ENCODE results near the gene VPS16.

The VPS16 gene

GRCh38 chr20:2859330-2860121 lies 19.0 kb downstream of the VPS16 start:
- TF ChIP-seq, protein P1, sequence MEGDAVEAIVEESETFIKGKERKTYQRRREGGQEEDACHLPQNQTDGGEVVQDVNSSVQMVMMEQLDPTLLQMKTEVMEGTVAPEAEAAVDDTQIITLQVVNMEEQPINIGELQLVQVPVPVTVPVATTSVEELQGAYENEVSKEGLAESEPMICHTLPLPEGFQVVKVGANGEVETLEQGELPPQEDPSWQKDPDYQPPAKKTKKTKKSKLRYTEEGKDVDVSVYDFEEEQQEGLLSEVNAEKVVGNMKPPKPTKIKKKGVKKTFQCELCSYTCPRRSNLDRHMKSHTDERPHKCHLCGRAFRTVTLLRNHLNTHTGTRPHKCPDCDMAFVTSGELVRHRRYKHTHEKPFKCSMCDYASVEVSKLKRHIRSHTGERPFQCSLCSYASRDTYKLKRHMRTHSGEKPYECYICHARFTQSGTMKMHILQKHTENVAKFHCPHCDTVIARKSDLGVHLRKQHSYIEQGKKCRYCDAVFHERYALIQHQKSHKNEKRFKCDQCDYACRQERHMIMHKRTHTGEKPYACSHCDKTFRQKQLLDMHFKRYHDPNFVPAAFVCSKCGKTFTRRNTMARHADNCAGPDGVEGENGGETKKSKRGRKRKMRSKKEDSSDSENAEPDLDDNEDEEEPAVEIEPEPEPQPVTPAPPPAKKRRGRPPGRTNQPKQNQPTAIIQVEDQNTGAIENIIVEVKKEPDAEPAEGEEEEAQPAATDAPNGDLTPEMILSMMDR (IDR thresholded peaks at IDR 0.05; ENCODE audit: control insufficient read depth, insufficient read depth, low read depth, low read length, missing control alignments): no peak
- DNase-seq (ENCODE audit: low read depth): no peak
- no peak overlapping the region for H3K4me3 ChIP-seq (ENCODE audit: control insufficient read depth, low read depth, low read length)

DNA sequence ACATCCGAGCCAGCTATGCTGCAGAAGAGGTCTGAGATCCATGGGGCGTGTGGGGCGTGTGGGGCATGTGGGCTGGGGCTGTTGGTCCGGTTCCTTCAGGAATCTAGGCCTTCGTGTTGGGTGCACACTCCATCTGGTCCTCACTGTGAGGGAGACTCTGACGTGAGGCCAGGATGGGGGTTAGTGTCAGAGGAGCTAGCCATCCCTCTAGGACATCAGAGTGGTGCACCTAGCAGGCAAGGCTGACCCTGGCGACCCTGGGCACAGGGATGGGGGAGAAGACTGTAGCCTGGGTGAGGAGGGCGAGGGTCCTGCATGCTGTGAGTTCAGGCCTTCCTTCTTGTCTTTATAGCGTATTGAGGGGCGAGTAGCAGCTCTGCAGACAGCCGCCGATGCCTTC lies 24.1 kb downstream of the VPS16 start:
- DNase-seq (ENCODE audit: low read depth): no peak
- no peak overlapping the region for H3K4me3 ChIP-seq (ENCODE audit: control insufficient read depth, low read depth, low read length)
- TF ChIP-seq, protein P1 (IDR thresholded peaks at IDR 0.05; ENCODE audit: control insufficient read depth, insufficient read depth, low read depth, low read length, missing control alignments): no peak

- TF ChIP-seq, protein P1 (IDR thresholded peaks at IDR 0.05; ENCODE audit: control insufficient read depth, insufficient read depth, low read depth, low read length, missing control alignments): no peak
- no peak for DNase-seq (ENCODE audit: low read depth)
- H3K4me3 ChIP-seq (ENCODE audit: control insufficient read depth, low read depth, low read length): no peak overlapping the region
These were observed 24.6 kb downstream of the VPS16 start for GRCh38 chr20:2865101-2865500.

- TF ChIP-seq, protein P1 (IDR thresholded peaks at IDR 0.05; ENCODE audit: control insufficient read depth, insufficient read depth, low read depth, low read length, missing control alignments): no peak
- no peak overlapping the region for H3K4me3 ChIP-seq (ENCODE audit: control insufficient read depth, low read depth, low read length)
- DNase-seq (ENCODE audit: low read depth): no peak
These were observed 25.1 kb downstream of the VPS16 start for GRCh38 chr20:2865630-2866029.

- H3K4me3 ChIP-seq (ENCODE audit: control insufficient read depth, low read depth, low read length): no peak overlapping the region
- no peak for DNase-seq (ENCODE audit: low read depth)
- TF ChIP-seq, protein P1 (IDR thresholded peaks at IDR 0.05; ENCODE audit: control insufficient read depth, insufficient read depth, low read depth, low read length, missing control alignments): no peak
These were observed 25.7 kb downstream of the VPS16 start for GRCh38 chr20:2866236-2866635.

- TF ChIP-seq, protein P1 (IDR thresholded peaks at IDR 0.05; ENCODE audit: control insufficient read depth, insufficient read depth, low read depth, low read length, missing control alignments): no peak
- H3K4me3 ChIP-seq (ENCODE audit: control insufficient read depth, low read depth, low read length): no peak overlapping the region
- no peak for DNase-seq (ENCODE audit: low read depth)
These were observed 26.7 kb downstream of the VPS16 start for GRCh38 chr20:2867081-2867864.

Data from AG09309 (cell line).